K562 (cell line): Measurements from ENCODE around the gene SVBP. TPM values are rescaled to one million over a fixed set of nuclear protein-coding genes. Genes with fewer than 3 reads are reported as not detected.
A peak's percentile ranks its signal among the peaks of the same experiment; 100 is the strongest.

ENCODE experiments used
- ATAC-seq: fragments of 200-7000 bp; cut with Tn5 transposase; 3 replicates; pipeline ENCODE4 v1.9.1; 2020; ENCODE audit warnings: moderate library complexity
- BruUV-seq: library from RNA; stranded (reverse); fragments of 400-500 nt; replicated peaks from 2 replicates; lab custom pipeline; 2021; lab: Mats Ljungman, UMichigan
- CTCF ChIA-PET: fragments of 300-600 bp; formaldehyde crosslinking; extraction: SDS; loops from one replicate; lab custom pipeline; 2021; ENCODE audit warnings: low intra/inter-chr PET ratio; lab: Yijun Ruan, JAX
- POLR2A ChIA-PET: fragments of 300-600, 350-650 bp; sonication (Branson Sonifier 250); formaldehyde crosslinking; extraction: SDS; loops from one replicate; lab custom pipeline; 2021; ENCODE audit warnings: antibody characterized with exemption, inconsistent platforms; lab: Yijun Ruan, JAX
- DNase-seq, 4 experiments: peaks; one replicate each; pipeline versions ENCODE4 v3.0.0 to v3.0.0-alpha.2; 2011 to 2018; ENCODE audit warnings: low spot score in 3 of 4, mixed read lengths in 3 of 4; ENCODE audit errors: extremely low read depth in 1 of 4
- FAIRE-seq: peaks from 2 replicates; lab custom pipeline; 2011; peaks lifted over from hg19 to GRCh38; lab: Jason Lieb, UNC
- H2AFZ ChIP-seq: 2 replicates; pipeline ENCODE4 v1.6.0; 2011; ENCODE audit warnings: low read depth, low read length, control low read depth, inconsistent platforms
- H3K27ac ChIP-seq: fragments of 200-600 bp; 3 replicates; pipeline ENCODE4 v1.8.0; 2011; ENCODE audit warnings: low read depth, mild to moderate bottlenecking, control low read depth, inconsistent platforms, low read length, moderate library complexity, mixed read lengths; ENCODE audit errors: extremely low read depth
- H3K27me3 ChIP-seq, 2 experiments: fragments of 300-600 bp in 1 of 2; 2 replicates in 1 of 2; 3 replicates in 1 of 2; pipeline versions ENCODE4 v1.6.0 to v1.8.0; 2011; ENCODE audit warnings: inconsistent platforms in 2 of 2, low read length in 2 of 2, mild to moderate bottlenecking in 1 of 2, mixed read lengths in 1 of 2, moderate library complexity in 1 of 2; ENCODE audit not compliant: control insufficient read depth in 2 of 2, insufficient read depth in 2 of 2
- H3K36me3 ChIP-seq: fragments of 300-600 bp; 3 replicates; pipeline ENCODE4 v1.8.0; 2011; ENCODE audit warnings: mild to moderate bottlenecking, low read length, inconsistent platforms; ENCODE audit not compliant: control insufficient read depth, insufficient read depth
- H3K4me1 ChIP-seq, 2 experiments: fragments of 200-600 bp in 1 of 2; replicated peaks in 1 of 2; 2 replicates in 1 of 2; 3 replicates in 1 of 2; pipeline versions ENCODE4 v1.5.1 to v1.8.0; 2011; ENCODE audit warnings: inconsistent platforms in 2 of 2, low read length in 2 of 2, mild to moderate bottlenecking in 1 of 2, mixed read lengths in 1 of 2, moderate library complexity in 1 of 2; ENCODE audit not compliant: control insufficient read depth in 2 of 2, insufficient read depth in 2 of 2
- H3K4me2 ChIP-seq: 2 replicates; pipeline ENCODE4 v1.6.1; 2011; ENCODE audit warnings: low read length, control low read depth, inconsistent platforms, mixed read lengths; ENCODE audit not compliant: insufficient read depth
- H3K4me3 ChIP-seq: fragments of 200-600 bp; sonication (generic), shearing (Covaris generic); 2 replicates; pipeline ENCODE4 v1.5.1; 2016; ENCODE audit warnings: control low read depth, inconsistent platforms
- H3K79me2 ChIP-seq: fragments of 200-600 bp; 3 replicates; pipeline ENCODE4 v1.8.0; 2011; ENCODE audit warnings: low read length, inconsistent platforms; ENCODE audit not compliant: control insufficient read depth, insufficient read depth
- H3K9ac ChIP-seq, 2 experiments: 2 replicates each; pipeline versions ENCODE4 v1.6.0 to v1.6.1; 2011; ENCODE audit warnings: low read depth in 2 of 2, low read length in 2 of 2, control low read depth in 1 of 2, inconsistent platforms in 1 of 2, mild to moderate bottlenecking in 1 of 2, mixed read lengths in 1 of 2; ENCODE audit not compliant: insufficient read depth in 1 of 2
- H3K9me1 ChIP-seq: one replicate; pipeline ENCODE4 v1.6.0; 2011; ENCODE audit warnings: inconsistent platforms, mild to moderate bottlenecking, low read length, moderate library complexity; ENCODE audit not compliant: control insufficient read depth, insufficient read depth
- H3K9me3 ChIP-seq: replicated peaks from 2 replicates; pipeline ENCODE4 v1.5.1; 2011; ENCODE audit warnings: low read depth, low read length, inconsistent platforms; ENCODE audit not compliant: control insufficient read depth, insufficient read depth
- H4K20me1 ChIP-seq: replicated peaks from 2 replicates; pipeline ENCODE4 v1.6.1; 2011; ENCODE audit warnings: low read length, inconsistent platforms, mixed read lengths; ENCODE audit not compliant: control insufficient read depth, insufficient read depth
- BCL6 ChIP-seq: fragments of 250-450 bp; sonication (Bioruptor Pico); IDR thresholded peaks from 2 replicates; pipeline ENCODE4 v1.4.0; 2020
- CHAMP1 ChIP-seq: fragments of 450-650 bp; IDR thresholded peaks from 2 replicates; pipeline ENCODE4 v1.6.1; 2016; ENCODE audit warnings: mild to moderate bottlenecking
- MAFK ChIP-seq: IDR thresholded peaks from 2 replicates; pipeline ENCODE4 v1.6.1; 2011; ENCODE audit warnings: low read length, improper control_type of control experiment
- NCOA4 ChIP-seq: fragments of 450-650 bp; IDR thresholded peaks from 2 replicates; pipeline ENCODE4 v1.6.1; 2018; ENCODE audit warnings: mild to moderate bottlenecking; ENCODE audit not compliant: partially characterized antibody
- ZNF41 ChIP-seq: fragments of 250-450 bp; sonication (Bioruptor Pico); conservative IDR thresholded peaks from 2 replicates; pipeline ENCODE4 v1.4.0; 2020; ENCODE audit warnings: mild to moderate bottlenecking
- ZNF699 ChIP-seq: fragments of 250-450 bp; sonication (Bioruptor Pico); IDR thresholded peaks from 2 replicates; pipeline ENCODE4 v1.8.0; 2021; ENCODE audit warnings: mild to moderate bottlenecking, moderate library complexity; ENCODE audit not compliant: insufficient replicate concordance
- ZNF830 ChIP-seq: fragments of 250-450 bp; sonication (Bioruptor Pico); IDR thresholded peaks from 2 replicates; pipeline ENCODE4 v1.5.0; 2021; ENCODE audit warnings: mild to moderate bottlenecking
- WGBS: fragments of 100-300 bp; shearing (Covaris generic); methylation state at CpG from one replicate; pipeline ENCODE4 v1.1.6; 2016; ENCODE audit warnings: low coverage, mixed read lengths; ENCODE audit not compliant: insufficient coverage; ENCODE audit errors: missing lambda C conversion rate; 5-methylcytosine and 5-hydroxymethylcytosine counted together
- in situ Hi-C: fragments of 300-500 bp; cut with MboI; formaldehyde crosslinking; loops from 4 replicates; pipeline ENCODE4 v1.15.0; 2018; ENCODE audit warnings: inconsistent platforms, mixed read lengths
- intact Hi-C: fragments of 100-400 bp; cut with micrococcal nuclease; formaldehyde crosslinking; loops from 2 replicates; pipeline ENCODE4 v1.14.2; 2022
- polyA plus RNA-seq, 8 experiments: library from polyadenylated mRNA; depleted of rRNA in 4 of 8; stranded (reverse) in 5 of 8; unstranded in 3 of 8; fragments of >200 nt; fragmentation: Nextera tagmentation in 2 of 8; fragmentation: Illumina TruSeq in 1 of 8; extraction: Ambion mirVana in 2 of 8; extraction: Trizol in 1 of 8; gene quantifications; 2 replicates each; pipeline versions ENCODE4 v1.2.1 to v1.2.3, GENCODE V29; 2011 to 2014; ENCODE audit warnings: inconsistent platforms in 1 of 8, missing spikeins in 1 of 8
- total RNA-seq, 7 experiments: library from RNA; depleted of rRNA in 6 of 7; stranded (reverse); fragments of >200 nt in 6 of 7; fragmentation: Illumina TruSeq in 2 of 7; extraction: Trizol in 2 of 7; gene quantifications; 2 replicates each; pipeline versions ENCODE4 v1.2.1 to v1.2.3, GENCODE V29; 2011 to 2021; ENCODE audit warnings: low replicate concordance in 1 of 7

SVBP gene
- total and polyA plus RNA-seq, 9 of the 15 experiments (the other 6 are each of a cell fraction or from before 2014, with no cell fraction given), result 31.7 to 49.7 (median 40.0) TPM

- in situ Hi-C loops (no loop called here), intact Hi-C loops (no loop called here)
- no peaks in the 10 kb centered on the region for H3K9me3 ChIP-seq
- no TSS peak for BruUV-seq
- ATAC-seq, result no peak
- no peaks in the 10 kb centered on the region for H3K27me3 ChIP-seq
- no peaks in the 10 kb centered on the region for H3K9me1 ChIP-seq
- 100% methylated on average over 1 of the region's 1 CpG for WGBS
- H4K20me1 ChIP-seq, result no peaks in the 10 kb centered on the region
- H3K27ac ChIP-seq, result no peak overlapping the region
- CTCF ChIA-PET, result no interaction called here
- H2AFZ ChIP-seq, result no peak overlapping the region
- no peak for FAIRE-seq
- H3K79me2 ChIP-seq, result no peaks in the 10 kb centered on the region
- POLR2A ChIA-PET, result interaction anchor here (0.8 to 1.0 kb wide), 3 partner anchors 10 to 15 kb away, joined by 3 read pairs; no protein-coding TSS in a partner anchor
- H3K9ac ChIP-seq, result peak overlapping the region in 1 of 2 experiments; percentile 65; a peak in 1 of 4 replicates
- DNase-seq, result no peak
- TF ChIP-seq ZNF830 (CRISPR knock-in tag) (no peak), ZNF699 (no peak), ZNF41 (CRISPR knock-in tag) (no peak), MAFK (no peak), CHAMP1 (no peak), BCL6 (CRISPR knock-in tag) (no peak), NCOA4 (no peak)
- peaks cover 0 to 19% of the 10 kb centered on the region in 2 experiments; a peak in 3 of 5 replicates for H3K4me1 ChIP-seq
- H3K4me3 ChIP-seq, result no peak overlapping the region
- H3K36me3 ChIP-seq, result peaks cover 7% of the 10 kb centered on the region; the same call in 2 of the 3 replicates
- no peak overlapping the region for H3K4me2 ChIP-seq
These were observed 29.2 kb downstream of the SVBP start for GRCh38 chr1:42788021-42788420.
